ENCODE results near the gene LRP10.

GRCh38 chr14:22871224-22872032 is at the start of gene LRP10:
- TF ChIP-seq CTCF (IDR thresholded peaks at IDR 0.05 in 4 of 5, conservative IDR thresholded peaks at IDR 0.05 in 1 of 5) (peak in 1 of 5 experiments; percentile 13), POLR2A (IDR thresholded peaks at IDR 0.05) (peak; percentile 88 to 91)
